Activated CD8-positive, alpha-beta memory T cell treated with anti-CD3 and anti-CD28 coated beads, Interleukin-2, amount 50 U/mL, for 24 hours (primary cell): ENCODE results near the gene VRK3.
A peak's percentile ranks its signal among the peaks of the same experiment; 100 is the strongest.
"Not testable (repeated sequence)": the region's sequence is repeated elsewhere in the genome, so short reads cannot be mapped to it uniquely, and the experiment has no call there.

ENCODE experiments used
- DNase-seq: peaks from one replicate; pipeline ENCODE4 v3.0.0-alpha.2; 2020; ENCODE audit errors: extremely low read depth

Gene VRK3

DNA sequence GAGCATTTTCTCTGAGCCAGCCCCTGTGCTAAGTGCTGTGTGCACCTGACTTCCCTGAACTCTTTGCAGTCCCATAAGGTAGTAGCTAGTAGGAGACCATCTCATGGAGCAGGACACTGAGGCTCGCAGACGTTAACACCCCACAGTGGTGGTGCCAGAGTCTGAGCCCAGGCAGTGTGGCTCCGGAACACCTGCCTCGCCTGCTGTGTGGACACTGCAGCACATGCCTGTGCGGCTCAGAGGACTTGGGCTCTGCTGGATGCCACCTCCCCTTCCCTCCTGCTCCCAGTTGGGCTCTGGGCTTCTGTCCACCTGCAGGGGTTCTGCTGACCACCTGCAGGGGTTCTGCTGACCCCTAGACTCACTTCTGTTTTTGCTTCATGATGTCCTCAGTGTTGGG lies 37.2 kb downstream of the VRK3 start:
- DNase-seq: no peak

DNA sequence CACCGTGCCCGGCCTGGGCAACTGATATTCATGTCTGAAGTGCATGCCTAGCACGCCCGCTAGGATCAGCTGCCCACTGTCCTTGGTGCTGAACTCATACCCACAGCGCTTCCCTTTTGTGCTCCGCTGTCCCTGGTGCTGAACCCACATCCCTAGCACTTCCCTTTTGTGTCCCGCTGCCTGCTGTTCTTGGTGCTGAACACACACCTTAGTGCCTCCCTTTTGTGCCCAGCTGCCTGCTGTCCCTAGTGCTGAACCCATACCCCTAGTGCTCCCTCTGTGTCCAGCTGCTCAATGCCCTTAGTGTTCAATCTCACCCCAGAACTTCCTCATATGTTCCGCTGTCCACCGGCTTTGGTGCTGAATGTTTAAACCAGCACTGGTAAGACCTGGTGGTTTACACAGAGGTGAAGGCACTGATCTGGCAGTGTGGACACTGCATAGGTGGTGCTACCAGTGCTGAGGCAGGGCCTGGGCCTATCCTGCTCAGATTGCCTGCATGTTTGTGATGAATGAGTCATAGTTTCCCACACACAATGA lies 37.9 kb downstream of the VRK3 start:
- peak; percentile 44 for DNase-seq

DNA sequence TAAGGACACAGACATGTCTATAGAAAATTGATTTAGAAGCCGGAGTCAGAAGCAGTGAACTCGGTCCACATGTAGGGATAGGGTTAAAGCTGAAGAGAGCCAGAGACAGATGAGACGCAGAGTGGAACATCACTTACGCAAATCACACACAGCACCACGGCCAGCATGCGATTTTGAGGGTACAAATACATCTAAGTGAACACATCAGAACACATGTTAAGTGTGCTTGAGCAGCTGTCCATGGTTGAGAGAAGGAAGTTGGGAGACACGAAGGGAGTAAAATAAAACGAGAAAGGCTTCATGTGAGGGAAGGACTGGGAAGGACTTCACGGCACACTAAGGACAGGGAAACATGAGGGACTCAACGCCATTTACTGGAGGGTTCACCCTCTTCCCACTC lies 38.8 kb downstream of the VRK3 start:
- DNase-seq: no peak

DNA sequence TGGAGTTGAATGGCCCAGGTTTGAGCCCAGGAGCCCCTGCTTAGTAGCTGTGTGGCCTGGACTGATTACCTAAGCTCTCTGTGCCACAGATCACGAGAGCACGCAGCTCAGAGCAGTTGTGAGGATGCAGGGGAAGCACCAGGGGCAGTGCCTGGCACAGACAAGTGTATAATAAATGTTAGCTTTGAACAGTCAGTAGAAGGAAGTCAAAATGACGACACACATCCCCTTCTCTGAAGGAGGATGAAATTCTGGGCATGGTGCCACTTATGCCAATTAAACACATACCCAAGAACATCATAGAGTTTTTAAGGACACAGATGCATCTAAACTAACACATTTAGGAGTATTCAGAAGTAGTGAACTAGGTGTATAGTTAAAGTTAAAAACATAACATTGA lies 39.3 kb downstream of the VRK3 start:
- no peak for DNase-seq

DNA sequence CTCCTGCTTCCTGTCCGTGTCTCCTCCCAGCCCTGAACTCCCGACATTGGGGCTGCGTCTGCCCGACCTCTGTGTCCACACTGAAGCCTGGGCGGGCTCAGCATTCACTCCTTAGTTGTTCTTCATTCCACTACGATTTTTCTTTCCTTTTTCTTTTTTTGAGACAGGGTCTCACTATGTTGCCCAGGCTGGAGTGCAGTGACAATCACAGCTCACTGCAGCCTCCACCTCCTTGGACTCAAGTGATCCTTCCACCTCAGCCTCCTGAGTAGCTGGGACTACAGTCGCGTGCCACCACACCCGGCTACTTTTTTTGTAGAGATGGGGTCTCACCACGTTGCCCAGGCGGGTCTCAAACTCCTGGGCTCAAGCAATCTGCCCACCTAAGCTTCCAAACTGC lies 40.7 kb downstream of the VRK3 start:
- DNase-seq: no peak

DNA sequence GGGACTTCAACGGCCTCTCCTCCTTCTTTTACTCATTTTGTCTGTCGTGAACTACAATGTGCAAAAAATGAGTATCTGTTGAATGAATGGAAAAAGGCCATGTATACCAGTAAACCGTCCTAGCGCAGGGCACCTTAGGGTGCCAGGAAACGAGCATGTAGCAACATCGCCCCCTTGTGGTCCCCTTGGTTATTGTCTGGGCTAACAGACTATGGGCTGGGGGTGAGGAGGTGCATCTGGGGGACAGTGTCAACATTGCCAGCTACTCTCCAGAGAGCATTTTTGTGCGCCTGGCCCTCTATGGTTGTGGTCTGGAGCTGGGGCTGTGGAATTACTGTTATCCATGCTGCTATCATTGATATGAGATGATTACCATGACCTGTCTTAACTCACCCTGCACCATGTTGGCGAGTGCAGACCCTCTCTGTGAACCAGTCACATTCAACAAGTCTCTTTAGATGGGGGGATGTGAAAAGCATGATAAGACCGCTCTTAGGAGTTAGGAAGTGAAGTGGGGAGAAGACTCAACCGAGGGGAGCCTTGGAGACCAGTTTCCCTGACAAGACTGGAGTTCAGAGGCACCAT lies 41.4 kb downstream of the VRK3 start:
- DNase-seq: peak; percentile 55

DNA sequence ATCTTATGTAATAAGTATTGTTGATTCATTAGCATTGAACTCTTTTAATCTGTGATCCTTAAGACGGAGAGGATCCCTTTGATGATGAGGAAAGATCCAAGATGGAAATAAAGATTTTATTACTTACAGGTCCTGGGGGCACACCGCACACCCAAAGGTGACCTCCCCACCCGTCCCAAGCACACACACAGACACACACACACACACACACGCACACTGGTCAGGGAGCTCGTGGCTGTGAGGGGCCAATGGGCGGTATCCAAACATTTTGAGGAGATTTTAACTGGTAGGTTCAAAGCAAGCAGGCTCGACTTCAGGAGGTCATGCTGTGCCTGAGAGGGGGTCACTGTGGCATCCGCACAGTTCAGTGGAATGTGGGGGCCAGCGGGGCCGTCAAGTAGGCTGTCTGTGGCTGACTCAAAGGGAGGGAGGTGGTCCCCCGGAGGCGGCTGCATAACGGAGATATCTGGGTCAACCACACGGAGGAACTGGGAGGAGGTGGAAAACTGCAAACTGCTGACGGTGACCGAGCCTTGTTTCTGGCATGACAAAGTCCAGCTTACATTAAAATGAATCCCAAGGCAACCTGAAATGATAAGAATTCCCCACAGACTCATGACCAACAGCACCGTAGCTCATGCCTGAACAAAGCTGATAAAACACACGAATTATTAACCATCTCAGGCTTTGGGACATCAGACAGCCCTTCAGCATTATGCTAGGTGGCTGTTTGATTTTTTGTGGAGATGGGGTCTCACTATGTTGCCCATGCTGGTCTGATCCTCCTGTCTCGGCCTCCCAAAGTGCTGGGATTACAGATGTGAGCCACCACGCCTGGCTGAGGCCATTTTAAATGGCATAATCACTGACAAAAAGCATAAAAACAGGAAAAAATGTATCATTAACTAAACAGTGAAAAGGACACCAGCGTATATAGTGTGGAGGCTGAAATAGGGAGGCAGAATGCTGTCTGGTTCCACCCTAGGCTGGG lies 43.3 kb downstream of the VRK3 start:
- no peak for DNase-seq

DNA sequence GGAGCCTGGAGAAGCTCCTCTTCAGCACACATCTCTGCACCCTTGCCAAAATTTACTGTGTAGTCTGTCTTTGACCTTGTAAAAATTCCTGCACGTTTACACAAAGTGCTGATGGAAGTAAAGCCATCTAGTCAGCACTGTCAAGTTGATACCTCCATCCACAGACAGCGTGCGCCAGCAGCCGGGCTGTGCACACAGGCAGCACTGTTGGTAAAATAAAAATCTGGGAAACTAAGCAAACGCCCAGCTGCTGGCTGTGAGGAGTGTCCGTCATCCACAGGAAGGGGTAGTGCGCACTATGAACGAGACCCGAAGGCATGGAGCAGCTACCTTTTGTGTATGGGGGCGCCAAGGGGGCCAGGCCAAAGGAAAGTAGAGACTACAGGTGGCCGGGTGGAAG lies 46.8 kb downstream of the VRK3 start:
- no peak for DNase-seq

DNA sequence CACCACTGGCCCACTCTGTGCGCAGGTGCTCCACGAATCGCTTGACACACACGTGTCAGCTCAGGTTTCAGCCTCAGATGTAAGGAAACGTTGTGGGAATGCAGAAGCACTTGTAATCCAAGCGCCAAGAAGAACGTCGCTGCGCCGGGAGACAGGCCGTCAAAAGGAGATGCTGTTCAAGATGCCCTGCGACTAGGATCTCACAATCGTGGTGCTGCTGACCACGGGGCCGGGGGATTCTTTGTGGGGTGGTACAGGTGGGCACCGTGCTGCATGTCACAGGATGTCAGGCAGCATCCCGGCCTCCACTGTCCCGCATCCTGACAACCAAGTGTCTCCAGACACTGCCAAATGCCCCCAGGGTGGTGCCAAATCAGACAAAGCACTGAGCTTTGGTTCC lies 47.3 kb downstream of the VRK3 start:
- DNase-seq: no peak

DNA sequence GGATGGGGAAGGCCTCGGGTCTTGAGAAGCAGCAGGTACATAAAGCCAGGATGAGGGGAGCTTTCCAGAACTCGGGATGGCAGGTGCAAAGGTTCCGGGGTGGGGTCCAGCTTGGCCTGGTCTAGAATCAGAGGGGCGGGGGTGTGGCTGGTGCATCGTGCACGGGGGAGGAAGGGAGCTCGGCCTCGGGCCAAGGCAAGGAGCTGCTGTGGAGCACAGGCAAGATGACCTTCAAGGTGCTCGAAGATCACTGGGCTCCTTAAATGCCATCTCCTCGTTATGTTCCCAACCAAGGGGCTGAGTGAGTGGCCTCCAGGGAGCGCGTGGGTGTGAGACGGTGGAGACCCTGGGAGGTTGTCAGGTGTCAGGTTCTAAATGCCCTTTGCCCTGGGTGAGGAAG lies 48.1 kb downstream of the VRK3 start:
- no peak for DNase-seq

DNA sequence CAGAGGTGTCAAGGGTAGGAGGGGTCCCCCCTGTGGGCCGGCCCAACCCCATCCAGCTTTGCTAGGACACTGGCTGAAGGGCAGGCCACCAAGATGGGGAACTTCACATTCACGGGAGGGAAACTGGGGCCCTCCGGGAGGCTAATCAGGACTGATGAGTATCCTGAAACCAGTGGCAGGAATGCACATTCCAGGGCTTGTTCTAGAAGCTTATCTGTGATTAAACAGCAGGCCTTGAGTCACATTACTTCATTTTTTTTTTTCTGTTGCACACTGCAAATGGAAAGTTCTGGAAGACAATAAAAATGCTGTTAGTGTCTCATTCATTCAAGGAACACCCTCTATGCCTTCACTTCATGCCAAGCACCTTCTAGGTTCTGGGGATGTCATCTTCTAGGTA lies 48.7 kb downstream of the VRK3 start:
- no peak for DNase-seq

DNA sequence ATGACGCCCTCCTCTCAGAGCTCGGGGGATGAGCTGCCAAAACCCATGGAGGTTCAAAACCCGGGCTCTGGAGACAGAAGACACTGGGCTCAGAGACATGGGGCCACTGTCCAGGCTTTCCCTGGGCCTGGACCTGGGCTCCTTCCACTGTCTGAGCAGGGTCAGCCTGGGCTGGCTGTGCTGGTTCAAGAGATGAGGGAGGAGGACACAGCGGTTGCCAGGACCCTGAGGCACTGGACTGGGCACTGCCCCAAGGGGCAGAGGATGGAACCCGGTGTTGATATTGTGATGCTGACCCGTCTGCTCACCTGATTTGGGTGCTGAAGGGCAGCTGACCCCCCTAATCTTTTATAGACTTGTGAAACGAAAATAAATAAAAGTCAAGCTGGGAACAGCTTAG lies 50.1 kb downstream of the VRK3 start:
- DNase-seq: no peak

DNA sequence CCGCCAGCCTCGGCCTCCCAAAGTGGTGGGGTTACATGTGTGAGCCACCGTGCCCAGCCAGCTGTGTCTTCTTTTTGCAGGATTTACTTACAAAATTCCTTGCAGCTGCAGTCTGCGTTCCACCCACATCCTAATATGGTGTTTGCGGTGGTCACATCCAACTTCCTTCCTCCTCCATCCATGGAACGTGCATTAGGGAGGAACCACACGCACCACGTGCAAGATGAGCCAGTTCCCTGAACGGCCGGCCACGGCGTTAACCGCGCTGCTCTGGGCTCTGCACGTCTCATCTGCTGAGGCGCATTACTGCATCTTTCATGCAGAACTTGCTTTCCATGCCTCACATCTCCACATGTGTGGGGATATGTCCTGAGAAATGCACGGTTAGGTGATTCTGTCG lies 51.2 kb downstream of the VRK3 start:
- DNase-seq: no peak

DNA sequence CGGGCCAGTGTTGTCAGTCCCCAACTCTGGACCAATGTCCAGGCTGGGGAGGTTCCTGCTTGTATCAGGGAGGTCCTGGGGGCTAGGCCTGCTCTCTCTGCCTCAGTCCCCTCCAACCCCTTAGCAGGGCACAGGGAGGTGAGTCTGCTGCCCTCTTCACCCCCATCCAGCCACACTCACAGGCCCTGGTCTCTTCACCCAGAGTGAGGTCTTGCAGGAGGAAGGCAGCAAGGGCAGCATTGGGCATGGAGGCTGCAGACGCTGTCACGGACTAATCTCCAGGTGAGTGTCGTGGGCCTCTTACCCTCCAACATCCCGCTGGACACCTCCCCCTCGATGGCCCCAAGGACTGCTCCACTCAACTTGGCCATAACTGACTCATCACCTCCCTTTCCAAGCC lies 52.3 kb downstream of the VRK3 start:
- no peak for DNase-seq

DNA sequence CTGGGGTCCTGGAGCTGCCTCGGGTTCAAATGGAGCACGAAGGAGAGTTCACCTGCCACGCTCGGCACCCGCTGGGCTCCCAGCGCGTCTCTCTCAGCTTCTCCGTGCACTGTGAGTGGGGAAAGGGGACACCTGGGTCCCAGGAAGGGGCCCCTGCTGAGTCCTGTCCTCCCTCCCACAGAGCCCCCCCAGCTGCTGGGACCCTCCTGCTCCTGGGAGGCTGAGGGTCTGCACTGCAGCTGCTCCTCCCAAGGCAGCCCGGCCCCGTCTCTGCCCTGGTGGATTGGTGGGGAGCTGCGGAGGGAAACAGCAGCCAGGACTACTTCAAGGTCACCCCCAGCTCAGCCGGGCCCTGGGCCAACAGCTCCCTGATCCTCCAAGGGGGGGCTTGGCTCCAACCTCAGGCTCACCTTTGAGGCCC lies 53.2 kb downstream of the VRK3 start:
- DNase-seq: no peak

DNA sequence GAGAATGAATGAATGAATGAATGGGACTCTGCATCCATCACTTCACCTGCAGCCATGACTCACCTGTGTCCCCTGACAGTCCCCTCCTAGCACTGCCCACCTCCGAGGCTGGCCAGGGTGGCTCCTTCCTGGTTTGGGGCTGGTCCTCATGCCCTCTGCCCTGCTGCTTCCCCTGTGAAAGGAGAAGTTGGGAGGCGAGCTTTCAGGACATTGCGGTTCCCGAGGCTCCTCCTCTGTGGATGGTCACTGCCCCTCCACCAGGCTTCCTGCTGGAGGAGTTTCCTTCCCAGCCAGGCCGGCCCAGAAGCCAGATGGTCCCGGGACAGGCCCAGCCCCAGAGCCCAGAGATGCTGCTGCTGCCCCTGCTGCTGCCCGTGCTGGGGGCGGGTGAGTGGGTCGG lies 55.8 kb downstream of the VRK3 start:
- DNase-seq: not testable (repeated sequence)

DNA sequence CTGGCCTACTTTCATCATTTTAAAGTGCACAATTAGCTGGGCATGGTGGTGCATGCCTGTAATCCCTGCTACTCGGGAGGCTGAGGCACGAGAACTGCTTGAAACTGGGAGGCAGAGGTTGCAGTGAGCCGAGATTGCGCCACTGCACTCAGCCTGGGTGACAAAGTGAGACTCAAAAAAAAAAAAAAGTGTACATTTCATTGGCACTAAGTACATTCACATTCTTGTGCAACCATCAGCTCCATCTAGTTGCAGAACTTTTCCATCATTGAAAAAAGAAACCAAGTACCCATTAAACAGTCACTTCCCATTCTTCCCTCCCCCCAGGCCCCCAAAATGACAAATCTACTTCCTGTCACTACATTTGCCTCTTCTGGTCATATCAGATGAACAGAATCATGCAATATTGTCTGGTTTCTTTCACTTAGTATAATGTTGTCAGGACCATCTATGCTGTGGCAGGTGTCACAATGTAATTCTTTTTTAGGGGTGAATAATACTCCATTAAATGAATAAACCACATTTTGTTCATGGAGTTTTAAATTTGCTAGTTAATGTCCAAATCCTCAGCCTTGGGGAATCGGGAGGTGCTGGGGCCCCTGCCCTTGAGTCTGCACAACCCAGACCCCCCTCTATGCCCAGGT lies 56.8 kb downstream of the VRK3 start:
- DNase-seq: no peak

DNA sequence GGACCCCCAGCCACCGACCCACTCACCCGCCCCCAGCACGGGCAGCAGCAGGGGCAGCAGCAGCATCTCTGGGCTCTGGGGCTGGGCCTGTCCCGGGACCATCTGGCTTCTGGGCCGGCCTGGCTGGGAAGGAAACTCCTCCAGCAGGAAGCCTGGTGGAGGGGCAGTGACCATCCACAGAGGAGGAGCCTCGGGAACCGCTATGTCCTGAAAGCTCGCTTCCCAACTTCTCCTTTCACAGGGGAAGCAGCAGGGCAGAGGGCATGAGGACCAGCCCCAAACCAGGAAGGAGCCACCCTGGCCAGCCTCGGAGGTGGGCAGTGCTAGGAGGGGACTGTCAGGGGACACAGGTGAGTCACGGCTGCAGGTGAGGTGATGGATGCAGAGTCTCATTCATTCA lies 64.2 kb downstream of the VRK3 start, which contains the start of gene SIGLEC11:
Gene SIGLEC11, minus strand, starts transcription at position 193 of the 400 bp plus-strand sequence. Its CDS starts 91 bp downstream, at position 102.
- not testable (repeated sequence) for DNase-seq

DNA sequence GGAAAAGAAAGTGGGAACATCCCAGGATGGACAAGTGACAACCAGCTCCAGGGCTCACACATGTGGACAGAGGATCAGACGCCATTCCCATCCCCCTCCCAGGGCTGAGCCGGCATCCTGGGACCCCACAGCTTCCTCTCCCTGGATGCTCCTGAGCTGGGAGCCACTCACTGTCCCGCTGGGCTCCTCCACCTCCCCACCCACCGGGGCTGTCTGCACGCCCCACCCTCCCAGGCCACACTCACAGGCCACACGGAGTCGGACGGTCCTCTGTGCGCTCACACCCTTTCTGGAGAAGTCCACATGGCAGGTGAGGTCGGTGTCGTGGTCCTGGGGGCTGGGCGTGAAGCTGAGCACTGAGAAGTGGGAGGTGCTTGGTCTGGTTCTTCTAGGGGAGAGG lies 65.3 kb downstream of the VRK3 start:
- DNase-seq: not testable (repeated sequence)

DNA sequence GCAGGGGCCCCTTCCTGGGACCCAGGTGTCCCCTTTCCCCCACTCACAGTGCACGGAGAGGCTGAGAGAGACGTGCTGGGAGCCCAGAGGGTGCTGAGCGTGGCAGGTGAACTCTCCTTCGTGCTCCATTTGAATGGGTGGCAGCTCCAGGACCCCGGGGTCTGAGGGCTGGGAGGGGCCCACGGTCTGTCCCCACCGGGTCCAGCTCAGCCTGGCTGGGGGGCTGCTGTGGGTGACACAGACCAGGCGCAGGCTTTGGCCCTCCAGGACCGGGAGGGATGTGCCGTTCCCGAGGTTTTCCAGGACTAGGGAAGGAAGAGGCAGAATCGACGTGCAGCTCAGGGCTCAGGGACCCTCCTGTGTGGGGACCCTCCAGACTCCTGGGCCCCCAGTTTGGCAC lies 66.6 kb downstream of the VRK3 start:
- not testable (repeated sequence) for DNase-seq

DNA sequence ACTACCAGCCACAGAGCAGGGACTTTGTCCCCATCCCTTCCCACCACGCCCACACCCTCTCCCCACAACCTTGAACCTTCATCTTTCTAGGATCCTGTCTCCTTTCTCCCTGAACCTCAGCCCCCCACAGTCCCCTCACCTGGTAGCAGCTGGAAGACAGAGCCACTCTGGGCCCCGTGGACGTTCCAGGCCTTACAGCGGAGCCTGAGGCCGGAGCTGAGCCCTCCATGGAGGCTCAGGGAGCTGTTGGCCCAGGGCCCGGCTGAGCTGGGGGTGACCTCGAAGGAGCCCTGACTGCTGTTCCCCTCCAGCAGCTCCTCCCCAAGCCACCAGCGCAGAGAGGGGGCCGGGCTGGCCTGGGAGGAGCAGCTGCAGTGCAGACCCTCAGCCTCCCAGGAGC lies 67.0 kb downstream of the VRK3 start:
- not testable (repeated sequence) for DNase-seq

DNA sequence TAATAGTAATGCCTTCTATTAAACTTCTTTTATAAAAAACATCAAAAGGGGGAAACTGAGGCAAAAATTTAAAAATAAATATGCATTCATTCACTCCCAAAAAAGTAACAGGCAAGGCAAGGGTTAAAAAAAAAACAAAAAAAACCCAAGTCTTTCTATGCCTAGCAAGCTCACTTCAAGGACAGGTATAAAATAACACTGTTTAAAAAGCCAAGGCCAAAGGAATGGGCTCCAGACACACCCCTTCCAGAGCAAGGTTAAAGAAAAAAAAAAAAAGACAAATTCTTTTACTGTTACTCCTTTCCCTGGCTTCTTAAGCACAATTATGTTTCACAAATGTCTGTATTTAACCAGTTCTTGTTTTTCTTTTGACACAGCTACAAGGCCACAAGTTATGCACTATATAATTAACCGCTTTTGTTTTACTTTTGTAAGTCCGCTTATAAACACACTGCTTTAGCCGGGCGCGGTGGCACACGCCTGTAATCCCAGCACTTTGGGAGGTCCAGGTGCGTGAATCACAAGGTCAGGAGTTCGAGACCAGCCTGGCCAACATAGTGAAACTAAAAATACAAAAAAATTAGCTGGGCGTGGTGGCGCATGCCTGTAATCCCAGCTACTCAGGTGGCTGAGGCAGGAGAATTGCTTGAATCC lies 67.8 kb downstream of the VRK3 start:
- DNase-seq: no peak
